Stimulated activated CD8-positive, alpha-beta memory T cell treated with anti-CD3 and anti-CD28 coated beads, Interleukin-2, amount 100 ng/mL, for 48 hours (primary cell): ENCODE data around the gene ZNF346.
"Not testable (repeated sequence)": the region's sequence is repeated elsewhere in the genome, so short reads cannot be mapped to it uniquely, and the experiment has no call there.

Experiments used
- DNase-seq, 2 donors: peaks; one replicate each; pipeline ENCODE4 v3.0.0-alpha.2; 2020; ENCODE audit warnings: low read depth in 2 of 2

Gene ZNF346

GRCh38 chr5:177008716-177009115 lies 13.8 kb upstream of the ZNF346 start:
- no peak for DNase-seq

GRCh38 chr5:177010153-177010552 lies 12.3 kb upstream of the ZNF346 start:
- DNase-seq, result no peak

GRCh38 chr5:177015156-177015555 lies 7.3 kb upstream of the ZNF346 start:
- no peak for DNase-seq

GRCh38 chr5:177018341-177018740 lies 4.2 kb upstream of the ZNF346 start:
- no peak for DNase-seq

GRCh38 chr5:177020033-177020432 lies 2.5 kb upstream of the ZNF346 start:
- no peak for DNase-seq

GRCh38 chr5:177023303-177023664 lies 788 bp downstream of the ZNF346 start:
- no peak for DNase-seq

- DNase-seq, result no peak
Measured at GRCh38 chr5:177024559-177024958, 2.1 kb downstream of the ZNF346 start.

GRCh38 chr5:177025101-177025601 lies 2.7 kb downstream of the ZNF346 start:
- DNase-seq, result no peak

GRCh38 chr5:177027665-177028064 lies 5.2 kb downstream of the ZNF346 start:
- no peak for DNase-seq

GRCh38 chr5:177029498-177029897 lies 7.0 kb downstream of the ZNF346 start:
- no peak for DNase-seq

GRCh38 chr5:177035976-177036375 lies 13.5 kb downstream of the ZNF346 start:
- no peak for DNase-seq

- no peak for DNase-seq
Measured at GRCh38 chr5:177036443-177036842, 13.9 kb downstream of the ZNF346 start.

GRCh38 chr5:177036921-177037320 lies 14.4 kb downstream of the ZNF346 start:
- no peak for DNase-seq

GRCh38 chr5:177040814-177041420 lies 18.4 kb downstream of the ZNF346 start:
- no peak for DNase-seq

GRCh38 chr5:177041936-177042335 lies 19.4 kb downstream of the ZNF346 start:
- DNase-seq, result no peak

- no peak for DNase-seq
Measured at GRCh38 chr5:177043114-177043513, 20.6 kb downstream of the ZNF346 start.

- no peak for DNase-seq
Measured at GRCh38 chr5:177043958-177044357, 21.5 kb downstream of the ZNF346 start.

GRCh38 chr5:177044641-177045040 lies 22.1 kb downstream of the ZNF346 start:
- DNase-seq, result no peak

- no peak for DNase-seq
Measured at GRCh38 chr5:177045631-177046030, 23.1 kb downstream of the ZNF346 start.

GRCh38 chr5:177048531-177048930 lies 26.0 kb downstream of the ZNF346 start:
- not testable (repeated sequence) for DNase-seq

- no peak for DNase-seq
Measured at GRCh38 chr5:177049285-177049684, 26.8 kb downstream of the ZNF346 start.

- DNase-seq, result no peak
Measured at GRCh38 chr5:177064500-177065277, 42.2 kb downstream of the ZNF346 start.

GRCh38 chr5:177065491-177065890 lies 43.0 kb downstream of the ZNF346 start:
- no peak for DNase-seq
